SU-DHL-6 (cell line): ENCODE measurements around the gene SF3A1.

Experiments
- H2AFZ ChIP-seq: fragments of 200-600 bp; sonication (generic); 2 replicates; pipeline ENCODE4 v1.6.1; 2014; ENCODE audit warnings: low read depth, mild to moderate bottlenecking, moderate library complexity, mixed read lengths, antibody characterized with exemption, low read length; ENCODE audit not compliant: severe bottlenecking
- H3F3A ChIP-seq: fragments of 200-600 bp; shearing (Covaris generic); 2 replicates; pipeline ENCODE4 v1.6.0; 2016; ENCODE audit warnings: antibody characterized with exemption, mild to moderate bottlenecking; ENCODE audit not compliant: insufficient read depth
- H3K27ac ChIP-seq: fragments of 200-600 bp; sonication (generic); 2 replicates; pipeline ENCODE4 v1.5.1; 2016; ENCODE audit warnings: low read depth, mild to moderate bottlenecking, low read length, moderate library complexity, mixed read lengths
- H3K27me3 ChIP-seq: fragments of 200-600 bp; sonication (generic), shearing (Covaris generic); 2 replicates; pipeline ENCODE4 v1.6.0; 2014; ENCODE audit warnings: mild to moderate bottlenecking, low read length
- H3K36me3 ChIP-seq: fragments of 200-600 bp; sonication (generic); 2 replicates; pipeline ENCODE4 v1.6.1; 2014; ENCODE audit warnings: mild to moderate bottlenecking, low read length, mixed read lengths
- H3K4me2 ChIP-seq: fragments of 300-600, 200-600 bp; shearing (Covaris generic), sonication (generic); 2 replicates; pipeline ENCODE4 v1.6.0; 2014; ENCODE audit warnings: low read length, low read depth, mild to moderate bottlenecking; ENCODE audit not compliant: poor library complexity, severe bottlenecking
- H3K4me3 ChIP-seq: fragments of 200-600 bp; sonication (generic); 2 replicates; pipeline ENCODE4 v1.5.1; 2014; ENCODE audit warnings: antibody characterized with exemption, low read length, mild to moderate bottlenecking, mixed read lengths; ENCODE audit not compliant: insufficient read depth, poor library complexity, severe bottlenecking
- H3K79me2 ChIP-seq: fragments of 200-600 bp; sonication (generic); 2 replicates; pipeline ENCODE4 v1.6.1; 2014; ENCODE audit warnings: mild to moderate bottlenecking, low read length, moderate library complexity; ENCODE audit not compliant: insufficient read depth
- H3K9ac ChIP-seq: fragments of 200-600 bp; sonication (generic); 2 replicates; pipeline ENCODE4 v1.7.0; 2014; ENCODE audit warnings: mild to moderate bottlenecking, low read length
- H3K9me2 ChIP-seq: fragments of 200-600 bp; sonication (generic); replicated peaks from 2 replicates; pipeline ENCODE4 v1.6.1; 2014; ENCODE audit warnings: low read length; ENCODE audit not compliant: insufficient read depth
- H3K9me3 ChIP-seq: fragments of 200-600 bp; sonication (generic); 2 replicates; pipeline ENCODE4 v1.6.1; 2014; ENCODE audit warnings: low read length, mixed read lengths; ENCODE audit not compliant: insufficient read depth
- H4K20me1 ChIP-seq: fragments of 200-600 bp; sonication (generic); 2 replicates; pipeline ENCODE4 v1.6.1; 2014; ENCODE audit warnings: low read depth, mild to moderate bottlenecking, antibody characterized with exemption, low read length, moderate library complexity, mixed read lengths
- EZH2phosphoT487 ChIP-seq: fragments of 200-600 bp; sonication (generic), shearing (Covaris generic); conservative IDR thresholded peaks from 2 replicates; pipeline ENCODE4 v1.6.1; 2018; ENCODE audit warnings: mild to moderate bottlenecking, antibody characterized with exemption, low read length, moderate library complexity, mixed read lengths
- TF ChIP-seq, protein P1 (sequence below): fragments of 200-600 bp; sonication (generic); IDR thresholded peaks from one replicate; pipeline ENCODE4 v1.5.1; 2017; ENCODE audit warnings: antibody characterized with exemption, mild to moderate bottlenecking, low read length, moderate library complexity; ENCODE audit not compliant: insufficient read depth, poor library complexity, severe bottlenecking

Gene SF3A1

DNA sequence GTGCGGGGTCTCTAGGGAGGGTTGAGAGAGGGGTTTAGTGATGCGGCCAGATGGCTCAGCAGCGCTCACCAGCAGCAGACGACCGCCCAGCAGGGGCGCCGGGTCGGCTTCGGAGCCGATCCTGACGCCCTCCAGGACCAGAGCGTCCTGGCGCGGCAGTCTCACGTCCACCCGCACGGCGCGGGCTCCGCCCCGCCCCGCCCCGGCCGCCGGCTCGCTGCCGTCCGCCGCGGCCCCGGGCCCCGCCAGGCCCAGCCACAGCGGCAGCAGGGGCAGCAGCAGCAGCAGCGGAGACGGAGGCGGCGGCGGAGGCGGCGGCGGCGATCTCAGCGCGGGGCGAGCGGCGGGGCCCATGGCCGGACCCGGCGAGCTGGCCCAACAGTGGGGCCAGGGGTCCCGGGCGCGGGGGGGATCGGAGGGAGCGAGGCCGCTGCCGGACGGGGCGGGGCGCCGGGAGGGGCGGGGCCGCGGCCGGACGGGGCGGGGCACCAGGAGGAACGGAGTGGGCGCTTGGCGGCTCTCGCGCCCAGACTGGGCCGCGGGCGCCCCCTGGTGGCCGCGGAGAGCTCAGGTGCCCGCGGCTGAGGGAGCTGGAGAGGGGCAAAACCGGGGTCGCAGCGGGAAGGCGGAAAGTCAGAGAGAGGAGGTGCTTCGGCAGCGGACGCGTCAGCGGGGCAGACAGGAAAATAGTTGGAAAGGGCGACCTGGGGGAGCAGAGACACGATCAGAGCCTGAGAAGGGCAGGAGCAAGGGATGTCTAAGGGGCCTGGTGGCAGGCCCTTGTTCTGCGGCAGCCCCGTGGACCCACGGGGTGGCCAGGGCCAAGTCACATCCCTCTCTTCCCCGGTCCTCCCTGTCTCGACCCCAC lies 30.5 kb upstream of the SF3A1 start, which contains the start of gene RNF215:
Gene RNF215 (minus strand): TSS at position 452 of the 868 bp plus-strand sequence. CDS start 98 bp downstream, at position 354.
- no peak within 1 kb of the TSS for H3K27ac ChIP-seq
- H3K9me2 ChIP-seq, result no peaks in the 10 kb centered on the region
- H3K79me2 ChIP-seq, result no peaks in the 10 kb centered on the region
- no peaks in the 10 kb centered on the region for H3F3A ChIP-seq
- H4K20me1 ChIP-seq, result no peaks in the 10 kb centered on the region
- peak within 1 kb of the TSS; percentile 64 for H3K4me3 ChIP-seq
- peak within 1 kb of the TSS; percentile 56 for H3K4me2 ChIP-seq
- H3K9me3 ChIP-seq, result no peaks in the 10 kb centered on the region
- peak within 1 kb of the TSS; percentile 41; the same call in 1 of the 2 replicates for H3K9ac ChIP-seq
- TF ChIP-seq, protein P1, sequence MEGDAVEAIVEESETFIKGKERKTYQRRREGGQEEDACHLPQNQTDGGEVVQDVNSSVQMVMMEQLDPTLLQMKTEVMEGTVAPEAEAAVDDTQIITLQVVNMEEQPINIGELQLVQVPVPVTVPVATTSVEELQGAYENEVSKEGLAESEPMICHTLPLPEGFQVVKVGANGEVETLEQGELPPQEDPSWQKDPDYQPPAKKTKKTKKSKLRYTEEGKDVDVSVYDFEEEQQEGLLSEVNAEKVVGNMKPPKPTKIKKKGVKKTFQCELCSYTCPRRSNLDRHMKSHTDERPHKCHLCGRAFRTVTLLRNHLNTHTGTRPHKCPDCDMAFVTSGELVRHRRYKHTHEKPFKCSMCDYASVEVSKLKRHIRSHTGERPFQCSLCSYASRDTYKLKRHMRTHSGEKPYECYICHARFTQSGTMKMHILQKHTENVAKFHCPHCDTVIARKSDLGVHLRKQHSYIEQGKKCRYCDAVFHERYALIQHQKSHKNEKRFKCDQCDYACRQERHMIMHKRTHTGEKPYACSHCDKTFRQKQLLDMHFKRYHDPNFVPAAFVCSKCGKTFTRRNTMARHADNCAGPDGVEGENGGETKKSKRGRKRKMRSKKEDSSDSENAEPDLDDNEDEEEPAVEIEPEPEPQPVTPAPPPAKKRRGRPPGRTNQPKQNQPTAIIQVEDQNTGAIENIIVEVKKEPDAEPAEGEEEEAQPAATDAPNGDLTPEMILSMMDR, result peak; percentile 81
- no peak for TF ChIP-seq EZH2phosphoT487
- no peaks in the 10 kb centered on the region for H3K36me3 ChIP-seq
- H3K27me3 ChIP-seq, result no peaks in the 10 kb centered on the region
- peak within 1 kb of the TSS; percentile 90 for H2AFZ ChIP-seq

DNA sequence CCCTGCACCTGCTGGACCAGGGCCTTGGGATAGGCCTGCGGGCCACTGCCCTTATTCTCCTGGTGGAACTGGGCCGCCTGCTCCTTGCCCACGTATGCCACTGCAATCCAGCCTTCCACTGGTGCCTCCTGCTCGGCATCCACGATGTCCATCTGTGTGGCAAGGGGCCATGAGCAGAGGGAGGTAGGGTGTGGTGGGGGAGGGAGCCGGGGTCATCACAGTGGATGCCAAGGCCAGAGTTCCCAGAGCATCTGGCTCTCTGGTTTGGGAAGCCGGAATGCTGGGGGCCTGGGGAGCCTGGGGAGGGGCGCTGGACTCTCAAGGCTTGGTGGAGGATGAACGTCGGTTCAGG lies 29.9 kb upstream of the SF3A1 start:
- H4K20me1 ChIP-seq, result no peaks in the 10 kb centered on the region
- no peak for TF ChIP-seq EZH2phosphoT487
- TF ChIP-seq, protein P1, result no peak
- peak overlapping the region; percentile 41; the same call in 1 of the 2 replicates for H3K9ac ChIP-seq
- no peaks in the 10 kb centered on the region for H3K79me2 ChIP-seq
- no peaks in the 10 kb centered on the region for H3K9me2 ChIP-seq
- no peak overlapping the region for H2AFZ ChIP-seq
- no peak overlapping the region for H3K27ac ChIP-seq
- no peaks in the 10 kb centered on the region for H3K9me3 ChIP-seq
- peak overlapping the region; percentile 64 for H3K4me3 ChIP-seq
- H3F3A ChIP-seq, result no peaks in the 10 kb centered on the region
- H3K27me3 ChIP-seq, result no peaks in the 10 kb centered on the region
- H3K36me3 ChIP-seq, result no peaks in the 10 kb centered on the region
- peak overlapping the region; percentile 56 for H3K4me2 ChIP-seq

DNA sequence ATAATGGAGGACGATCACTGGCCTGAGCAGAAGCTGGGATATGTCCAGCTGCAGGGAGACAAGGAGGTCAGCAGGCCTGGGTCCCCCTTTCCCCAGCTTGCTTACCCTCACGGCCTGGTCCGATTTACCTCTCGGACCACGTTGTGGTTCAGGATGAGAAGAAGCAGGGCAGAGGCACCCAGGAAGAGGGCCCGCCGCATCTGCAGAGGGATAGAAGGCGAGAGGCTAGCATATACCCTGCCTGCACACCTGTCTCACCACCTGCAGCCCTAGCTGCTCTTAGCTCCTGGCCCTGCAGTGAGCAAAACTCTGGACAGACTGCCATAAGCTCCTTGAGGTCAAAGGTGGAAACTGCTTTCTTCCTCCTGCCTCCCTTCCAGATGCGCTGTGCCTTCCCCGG lies 29.2 kb upstream of the SF3A1 start:
- Histone ChIP-seq H3K27ac (no peak overlapping the region), H3K9me2 (no peaks in the 10 kb centered on the region), H3K27me3 (no peaks in the 10 kb centered on the region), H2AFZ (no peak overlapping the region), H3K4me2 (no peak overlapping the region), H3K9ac (no peak overlapping the region), H3K36me3 (no peaks in the 10 kb centered on the region), H3K4me3 (no peak overlapping the region), H4K20me1 (no peaks in the 10 kb centered on the region), H3F3A (no peaks in the 10 kb centered on the region), H3K9me3 (no peaks in the 10 kb centered on the region), H3K79me2 (no peaks in the 10 kb centered on the region)
- TF ChIP-seq, protein P1, result no peak
- TF ChIP-seq EZH2phosphoT487, result no peak
